SK-N-SH treated with all-trans-retinoic acid at 6 μM for 48 hours (cell line): Measurements from ENCODE around the gene COL12A1.

ENCODE experiments used
- ATAC-seq: fragments of 200-7000 bp; cut with Tn5 transposase; 3 replicates; pipeline ENCODE4 v1.9.1; 2020; ENCODE audit warnings: mild to moderate bottlenecking, moderate library complexity
- ARNTL ChIP-seq: fragments of 450-650 bp; formaldehyde crosslinking; IDR thresholded peaks from 2 replicates; pipeline ENCODE4 v1.5.0; 2020; ENCODE audit warnings: low read depth, mild to moderate bottlenecking, moderate library complexity, borderline replicate concordance
- BACH2 ChIP-seq: fragments of 250-450 bp; sonication (Bioruptor Pico); IDR thresholded peaks from 2 replicates; pipeline ENCODE4 v1.9.0; 2021; ENCODE audit warnings: mild to moderate bottlenecking, borderline replicate concordance
- CSDC2 ChIP-seq: fragments of 250-450 bp; sonication (Bioruptor Pico); IDR thresholded peaks from 2 replicates; pipeline ENCODE4 v1.5.0; 2020; ENCODE audit warnings: mild to moderate bottlenecking, moderate library complexity
- GLIS3 ChIP-seq: fragments of 250-450 bp; sonication (Bioruptor Pico); IDR thresholded peaks from 2 replicates; pipeline ENCODE4 v1.5.0; 2020; ENCODE audit warnings: mild to moderate bottlenecking, moderate library complexity
- OSR1 ChIP-seq: fragments of 250-450 bp; sonication (Bioruptor Pico); IDR thresholded peaks from 2 replicates; pipeline ENCODE4 v1.8.0; 2022; ENCODE audit warnings: moderate library complexity, mild to moderate bottlenecking, inconsistent platforms
- PPARA ChIP-seq: fragments of 250-450 bp; sonication (Bioruptor Pico); IDR thresholded peaks from 2 replicates; pipeline ENCODE4 v1.5.0; 2020; ENCODE audit warnings: mild to moderate bottlenecking, borderline replicate concordance
- RARB ChIP-seq: fragments of 250-450 bp; sonication (Bioruptor Pico); IDR thresholded peaks from 2 replicates; pipeline ENCODE4 v1.8.0; 2021; ENCODE audit warnings: mild to moderate bottlenecking, moderate library complexity
- TCF4 ChIP-seq: fragments of 250-450 bp; sonication (Bioruptor Pico); IDR thresholded peaks from 2 replicates; pipeline ENCODE4 v1.8.0; 2021; ENCODE audit warnings: mild to moderate bottlenecking, moderate library complexity, borderline replicate concordance
- TOX ChIP-seq: fragments of 250-450 bp; sonication (Bioruptor Pico); IDR thresholded peaks from 2 replicates; pipeline ENCODE4 v1.8.0; 2021; ENCODE audit warnings: mild to moderate bottlenecking, moderate library complexity, borderline replicate concordance
- ZC3H10 ChIP-seq: fragments of 250-450 bp; sonication (Bioruptor Pico); IDR thresholded peaks from 2 replicates; pipeline ENCODE4 v1.5.1; 2021; ENCODE audit warnings: mild to moderate bottlenecking, moderate library complexity
- ZFP3 ChIP-seq: fragments of 250-450 bp; sonication (Bioruptor Pico); IDR thresholded peaks from 2 replicates; pipeline ENCODE4 v1.5.0; 2020; ENCODE audit warnings: mild to moderate bottlenecking, moderate library complexity
- ZFP30 ChIP-seq: fragments of 450-650 bp; formaldehyde crosslinking; IDR thresholded peaks from 2 replicates; pipeline ENCODE4 v1.5.0; 2022; ENCODE audit warnings: mild to moderate bottlenecking, moderate library complexity
- ZNF565 ChIP-seq: fragments of 450-650 bp; formaldehyde crosslinking; conservative IDR thresholded peaks from 2 replicates; pipeline ENCODE4 v1.5.0; 2020; ENCODE audit warnings: low read depth, mild to moderate bottlenecking, moderate library complexity
- ZNF70 ChIP-seq: fragments of 450-650 bp; formaldehyde crosslinking; IDR thresholded peaks from 2 replicates; pipeline ENCODE4 v1.5.0; 2020; ENCODE audit warnings: mild to moderate bottlenecking, moderate library complexity
- ZNF8 ChIP-seq: fragments of 450-650 bp; formaldehyde crosslinking; IDR thresholded peaks from 2 replicates; pipeline ENCODE4 v1.5.0; 2020; ENCODE audit warnings: mild to moderate bottlenecking, moderate library complexity
- TF ChIP-seq, protein P1 (sequence below): fragments of 250-450 bp; sonication (Bioruptor Pico); IDR thresholded peaks from 2 replicates; pipeline ENCODE4 v1.5.1; 2020; ENCODE audit warnings: low read depth, mild to moderate bottlenecking, moderate library complexity
- TF ChIP-seq, protein P2 (sequence below): fragments of 250-450 bp; sonication (Bioruptor Pico); IDR thresholded peaks from 2 replicates; pipeline ENCODE4 v1.5.0; 2020; ENCODE audit warnings: mild to moderate bottlenecking, moderate library complexity
- TF ChIP-seq, protein P3 (sequence below): fragments of 250-450 bp; sonication (Bioruptor Pico); IDR thresholded peaks from 2 replicates; pipeline ENCODE4 v1.8.0; 2020; ENCODE audit warnings: mild to moderate bottlenecking, moderate library complexity, borderline replicate concordance
- TF ChIP-seq, protein P4 (sequence below): fragments of 250-450 bp; sonication (Bioruptor Pico); IDR thresholded peaks from 2 replicates; pipeline ENCODE4 v1.8.0; 2021; ENCODE audit warnings: low read depth, mild to moderate bottlenecking, moderate library complexity, borderline replicate concordance

The COL12A1 gene

DNA sequence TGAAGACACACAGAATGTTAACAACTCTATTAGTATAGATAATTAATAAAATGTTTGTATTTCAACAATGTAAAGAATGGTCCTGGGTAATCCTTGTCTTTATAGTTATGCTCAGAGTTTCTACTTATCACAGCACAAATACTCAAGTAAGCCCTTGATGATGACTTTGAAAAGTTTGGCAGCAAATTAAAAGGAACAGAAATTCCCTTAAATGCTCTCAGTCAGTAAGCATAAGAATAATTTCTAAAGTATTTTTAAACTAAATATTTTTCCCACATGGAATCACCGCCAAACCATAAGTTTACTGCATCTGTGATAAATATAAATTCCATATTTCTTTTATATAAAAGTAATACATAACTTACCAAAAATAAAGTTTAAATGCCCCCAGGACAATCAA is 96.1 kb downstream of the COL12A1 start:
- ATAC-seq, result no peak
- TF ChIP-seq PPARA (no peak), ZFP30 (CRISPR knock-in tag) (no peak), ZNF70 (CRISPR knock-in tag) (no peak), BACH2 (no peak), ZNF565 (CRISPR knock-in tag) (no peak), CSDC2 (CRISPR knock-in tag) (no peak), ARNTL (CRISPR knock-in tag) (no peak), GLIS3 (CRISPR knock-in tag) (no peak), ZFP3 (CRISPR knock-in tag) (no peak), ZNF8 (CRISPR knock-in tag) (no peak), RARB (no peak), TOX (CRISPR knock-in tag) (no peak), OSR1 (CRISPR knock-in tag) (no peak), ZC3H10 (CRISPR knock-in tag) (no peak), TCF4 (CRISPR knock-in tag) (no peak)
- TF ChIP-seq, protein P1, sequence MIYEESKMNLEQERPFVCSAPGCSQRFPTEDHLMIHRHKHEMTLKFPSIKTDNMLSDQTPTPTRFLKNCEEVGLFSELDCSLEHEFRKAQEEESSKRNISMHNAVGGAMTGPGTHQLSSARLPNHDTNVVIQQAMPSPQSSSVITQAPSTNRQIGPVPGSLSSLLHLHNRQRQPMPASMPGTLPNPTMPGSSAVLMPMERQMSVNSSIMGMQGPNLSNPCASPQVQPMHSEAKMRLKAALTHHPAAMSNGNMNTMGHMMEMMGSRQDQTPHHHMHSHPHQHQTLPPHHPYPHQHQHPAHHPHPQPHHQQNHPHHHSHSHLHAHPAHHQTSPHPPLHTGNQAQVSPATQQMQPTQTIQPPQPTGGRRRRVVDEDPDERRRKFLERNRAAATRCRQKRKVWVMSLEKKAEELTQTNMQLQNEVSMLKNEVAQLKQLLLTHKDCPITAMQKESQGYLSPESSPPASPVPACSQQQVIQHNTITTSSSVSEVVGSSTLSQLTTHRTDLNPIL, result no peak
- TF ChIP-seq, protein P2, sequence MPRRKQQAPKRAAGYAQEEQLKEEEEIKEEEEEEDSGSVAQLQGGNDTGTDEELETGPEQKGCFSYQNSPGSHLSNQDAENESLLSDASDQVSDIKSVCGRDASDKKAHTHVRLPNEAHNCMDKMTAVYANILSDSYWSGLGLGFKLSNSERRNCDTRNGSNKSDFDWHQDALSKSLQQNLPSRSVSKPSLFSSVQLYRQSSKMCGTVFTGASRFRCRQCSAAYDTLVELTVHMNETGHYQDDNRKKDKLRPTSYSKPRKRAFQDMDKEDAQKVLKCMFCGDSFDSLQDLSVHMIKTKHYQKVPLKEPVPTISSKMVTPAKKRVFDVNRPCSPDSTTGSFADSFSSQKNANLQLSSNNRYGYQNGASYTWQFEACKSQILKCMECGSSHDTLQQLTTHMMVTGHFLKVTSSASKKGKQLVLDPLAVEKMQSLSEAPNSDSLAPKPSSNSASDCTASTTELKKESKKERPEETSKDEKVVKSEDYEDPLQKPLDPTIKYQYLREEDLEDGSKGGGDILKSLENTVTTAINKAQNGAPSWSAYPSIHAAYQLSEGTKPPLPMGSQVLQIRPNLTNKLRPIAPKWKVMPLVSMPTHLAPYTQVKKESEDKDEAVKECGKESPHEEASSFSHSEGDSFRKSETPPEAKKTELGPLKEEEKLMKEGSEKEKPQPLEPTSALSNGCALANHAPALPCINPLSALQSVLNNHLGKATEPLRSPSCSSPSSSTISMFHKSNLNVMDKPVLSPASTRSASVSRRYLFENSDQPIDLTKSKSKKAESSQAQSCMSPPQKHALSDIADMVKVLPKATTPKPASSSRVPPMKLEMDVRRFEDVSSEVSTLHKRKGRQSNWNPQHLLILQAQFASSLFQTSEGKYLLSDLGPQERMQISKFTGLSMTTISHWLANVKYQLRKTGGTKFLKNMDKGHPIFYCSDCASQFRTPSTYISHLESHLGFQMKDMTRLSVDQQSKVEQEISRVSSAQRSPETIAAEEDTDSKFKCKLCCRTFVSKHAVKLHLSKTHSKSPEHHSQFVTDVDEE (CRISPR knock-in tag), result no peak
- TF ChIP-seq, protein P3, sequence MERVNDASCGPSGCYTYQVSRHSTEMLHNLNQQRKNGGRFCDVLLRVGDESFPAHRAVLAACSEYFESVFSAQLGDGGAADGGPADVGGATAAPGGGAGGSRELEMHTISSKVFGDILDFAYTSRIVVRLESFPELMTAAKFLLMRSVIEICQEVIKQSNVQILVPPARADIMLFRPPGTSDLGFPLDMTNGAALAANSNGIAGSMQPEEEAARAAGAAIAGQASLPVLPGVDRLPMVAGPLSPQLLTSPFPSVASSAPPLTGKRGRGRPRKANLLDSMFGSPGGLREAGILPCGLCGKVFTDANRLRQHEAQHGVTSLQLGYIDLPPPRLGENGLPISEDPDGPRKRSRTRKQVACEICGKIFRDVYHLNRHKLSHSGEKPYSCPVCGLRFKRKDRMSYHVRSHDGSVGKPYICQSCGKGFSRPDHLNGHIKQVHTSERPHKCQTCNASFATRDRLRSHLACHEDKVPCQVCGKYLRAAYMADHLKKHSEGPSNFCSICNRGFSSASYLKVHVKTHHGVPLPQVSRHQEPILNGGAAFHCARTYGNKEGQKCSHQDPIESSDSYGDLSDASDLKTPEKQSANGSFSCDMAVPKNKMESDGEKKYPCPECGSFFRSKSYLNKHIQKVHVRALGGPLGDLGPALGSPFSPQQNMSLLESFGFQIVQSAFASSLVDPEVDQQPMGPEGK (CRISPR knock-in tag), result no peak
- TF ChIP-seq, protein P4, sequence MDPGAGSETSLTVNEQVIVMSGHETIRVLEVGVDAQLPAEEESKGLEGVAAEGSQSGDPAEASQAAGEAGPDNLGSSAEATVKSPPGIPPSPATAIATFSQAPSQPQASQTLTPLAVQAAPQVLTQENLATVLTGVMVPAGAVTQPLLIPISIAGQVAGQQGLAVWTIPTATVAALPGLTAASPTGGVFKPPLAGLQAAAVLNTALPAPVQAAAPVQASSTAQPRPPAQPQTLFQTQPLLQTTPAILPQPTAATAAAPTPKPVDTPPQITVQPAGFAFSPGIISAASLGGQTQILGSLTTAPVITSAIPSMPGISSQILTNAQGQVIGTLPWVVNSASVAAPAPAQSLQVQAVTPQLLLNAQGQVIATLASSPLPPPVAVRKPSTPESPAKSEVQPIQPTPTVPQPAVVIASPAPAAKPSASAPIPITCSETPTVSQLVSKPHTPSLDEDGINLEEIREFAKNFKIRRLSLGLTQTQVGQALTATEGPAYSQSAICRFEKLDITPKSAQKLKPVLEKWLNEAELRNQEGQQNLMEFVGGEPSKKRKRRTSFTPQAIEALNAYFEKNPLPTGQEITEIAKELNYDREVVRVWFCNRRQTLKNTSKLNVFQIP (CRISPR knock-in tag), result no peak

DNA sequence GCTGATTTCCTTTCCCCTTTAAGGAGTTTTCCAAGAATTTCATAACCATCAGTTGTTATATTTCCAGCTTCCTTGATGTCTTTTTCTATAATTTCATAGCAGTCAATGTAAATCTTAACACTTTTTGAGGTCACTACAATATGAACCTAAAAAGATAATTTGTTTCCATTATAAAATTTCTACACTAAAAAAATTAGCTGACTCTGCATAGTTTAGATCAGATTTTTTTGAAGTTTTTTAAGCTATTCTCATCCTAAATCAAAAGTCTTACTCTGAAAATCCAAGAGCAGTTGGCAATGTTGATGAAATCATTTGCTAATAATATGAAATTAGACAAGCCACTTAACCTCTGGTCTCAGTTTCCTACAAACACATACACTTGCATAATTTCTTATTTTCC is 96.8 kb downstream of the COL12A1 start:
- TF ChIP-seq ZC3H10 (CRISPR knock-in tag), result no peak
- TF ChIP-seq TCF4 (CRISPR knock-in tag), result no peak
- TF ChIP-seq PPARA, result no peak
- TF ChIP-seq, protein P4 (CRISPR knock-in tag), result no peak
- no peak for TF ChIP-seq CSDC2 (CRISPR knock-in tag)
- TF ChIP-seq, protein P1, result no peak
- no peak for TF ChIP-seq ZNF565 (CRISPR knock-in tag)
- TF ChIP-seq ARNTL (CRISPR knock-in tag), result no peak
- no peak for TF ChIP-seq ZFP3 (CRISPR knock-in tag)
- no peak for TF ChIP-seq RARB
- no peak for TF ChIP-seq ZFP30 (CRISPR knock-in tag)
- TF ChIP-seq, protein P3 (CRISPR knock-in tag), result no peak
- TF ChIP-seq, protein P2 (CRISPR knock-in tag), result no peak
- no peak for TF ChIP-seq OSR1 (CRISPR knock-in tag)
- TF ChIP-seq GLIS3 (CRISPR knock-in tag), result no peak
- ATAC-seq, result no peak
